HCT116 (cell line): ENCODE results near the gene TWF1. TPM values are rescaled to one million over a fixed set of nuclear protein-coding genes. Genes with fewer than 3 reads are reported as not detected.

Experiments used
- ATAC-seq: fragments of 200-7000 bp; cut with Tn5 transposase; 2 replicates; pipeline ENCODE4 v1.9.1; 2020; ENCODE audit warnings: mild to moderate bottlenecking, moderate library complexity
- BruUV-seq: library from RNA; stranded (reverse); fragments of 400-500 nt; replicated peaks from 2 replicates; lab custom pipeline; 2021; lab: Mats Ljungman, UMichigan
- CTCF ChIA-PET: fragments of 300-600 bp; sonication (Branson Sonifier 250); formaldehyde crosslinking; loops from one replicate; lab custom pipeline; 2021; ENCODE audit warnings: antibody characterized with exemption; lab: Charles Lee
- POLR2A ChIA-PET: fragments of 300-600, 350-600 bp; sonication (Branson Sonifier 250); formaldehyde crosslinking; loops from one replicate; lab custom pipeline; 2021; ENCODE audit warnings: antibody characterized with exemption; lab: Charles Lee
- RAD21 ChIA-PET, 2 experiments: fragments of 300-600 bp; sonication (Branson Sonifier 250); formaldehyde crosslinking; loops; one replicate each; lab custom pipeline; 2023; ENCODE audit warnings: low total read pairs in 2 of 2; ENCODE audit not compliant: uncharacterized antibody in 2 of 2, unreplicated experiment in 2 of 2, low non-redundant PET in 1 of 2; lab: Charles Lee
- DNase-seq: peaks from one replicate; pipeline ENCODE4 v3.0.0-alpha.2; 2010; ENCODE audit warnings: low read depth, low spot score
- H2AFZ ChIP-seq: fragments of 200-600 bp; shearing (Covaris generic), sonication (generic); 2 replicates; pipeline ENCODE4 v1.6.1; 2017; ENCODE audit warnings: low read depth, mixed run types, mixed read lengths, antibody characterized with exemption, low read length; ENCODE audit not compliant: poor library complexity, severe bottlenecking
- H3K27ac ChIP-seq: 2 replicates; pipeline ENCODE4 v1.5.1; 2012; ENCODE audit warnings: low read depth, low read length
- H3K27me3 ChIP-seq: fragments of 200-600 bp; sonication (generic); 2 replicates; pipeline ENCODE4 v1.6.1; 2016; ENCODE audit warnings: mixed run types, low read length, mixed read lengths; ENCODE audit not compliant: insufficient read depth
- H3K36me3 ChIP-seq, 2 experiments: fragments of 200-500 bp in 1 of 2; fragments of 200-600 bp in 1 of 2; sonication (Bioruptor generic) in 1 of 2; sonication (generic) in 1 of 2; 2 replicates each; pipeline versions ENCODE4 v1.5.1 to v1.6.1; 2014 to 2016; ENCODE audit warnings: low read length in 2 of 2, inconsistent platforms in 1 of 2, mixed read lengths in 1 of 2, mixed run types in 1 of 2; ENCODE audit not compliant: insufficient read depth in 2 of 2, control insufficient read depth in 1 of 2
- H3K4me1 ChIP-seq, 2 experiments: fragments of 200-600 bp in 1 of 2; sonication (generic) in 1 of 2; 2 replicates each; pipeline versions ENCODE4 v1.5.1 to v1.6.1; 2012 to 2017; ENCODE audit warnings: low read length in 2 of 2, inconsistent platforms in 1 of 2, mild to moderate bottlenecking in 1 of 2, mixed read lengths in 1 of 2, mixed run types in 1 of 2, moderate library complexity in 1 of 2; ENCODE audit not compliant: insufficient read depth in 2 of 2, control insufficient read depth in 1 of 2
- H3K4me2 ChIP-seq: fragments of 200-600 bp; sonication (generic); 2 replicates; pipeline ENCODE4 v1.6.1; 2017; ENCODE audit warnings: mixed run types, low read length, mixed read lengths
- H3K4me3 ChIP-seq, 2 experiments: fragments of 200-600 bp in 1 of 2; sonication (generic) in 1 of 2; replicated peaks in 1 of 2; 2 replicates each; pipeline ENCODE4 v1.5.1; 2011 to 2016; ENCODE audit warnings: low read length in 2 of 2, control low read depth in 1 of 2, low read depth in 1 of 2, mild to moderate bottlenecking in 1 of 2, mixed read lengths in 1 of 2, mixed run types in 1 of 2
- H3K79me2 ChIP-seq: fragments of 200-600 bp; sonication (generic); 2 replicates; pipeline ENCODE4 v1.6.1; 2017; ENCODE audit warnings: mild to moderate bottlenecking, mixed run types, low read length, moderate library complexity, mixed read lengths; ENCODE audit not compliant: insufficient read depth
- H3K9ac ChIP-seq: fragments of 200-600 bp; sonication (generic); 2 replicates; pipeline ENCODE4 v1.6.1; 2016; ENCODE audit warnings: low read length, mixed read lengths
- H3K9me2 ChIP-seq: fragments of 200-600 bp; sonication (generic), shearing (Covaris generic); 2 replicates; pipeline ENCODE4 v1.6.1; 2017; ENCODE audit warnings: mixed run types, mild to moderate bottlenecking, moderate library complexity; ENCODE audit not compliant: insufficient read depth
- H3K9me3 ChIP-seq, 2 experiments: fragments of 200-500 bp in 1 of 2; fragments of 200-600 bp in 1 of 2; sonication (Bioruptor generic) in 1 of 2; sonication (generic) in 1 of 2; 2 replicates each; pipeline ENCODE4 v1.6.1; 2014 to 2017; ENCODE audit warnings: low read length in 2 of 2, mixed read lengths in 2 of 2, inconsistent platforms in 1 of 2, low read depth in 1 of 2, mild to moderate bottlenecking in 1 of 2, mixed run types in 1 of 2, moderate library complexity in 1 of 2; ENCODE audit not compliant: control insufficient read depth in 1 of 2, insufficient read depth in 1 of 2
- H4K20me1 ChIP-seq: fragments of 200-600 bp; sonication (generic), shearing (Covaris generic); 2 replicates; pipeline ENCODE4 v1.6.1; 2017; ENCODE audit warnings: mixed run types, mild to moderate bottlenecking, moderate library complexity; ENCODE audit not compliant: insufficient read depth
- ATF3 ChIP-seq: IDR thresholded peaks from 2 replicates; pipeline ENCODE4 v1.6.1; 2012
- CBX3 ChIP-seq: IDR thresholded peaks from 2 replicates; pipeline ENCODE4 v1.6.1; 2012; ENCODE audit warnings: low read depth
- CTCF ChIP-seq, 3 experiments: fragments of 200-600 bp in 1 of 3; sonication (generic) in 1 of 3; IDR thresholded peaks in 2 of 3; conservative IDR thresholded peaks in 1 of 3; 2 replicates each; pipeline ENCODE4 v1.5.1; 2012 to 2017; ENCODE audit warnings: low read depth in 2 of 3, low read length in 2 of 3, antibody characterized with exemption in 1 of 3, borderline replicate concordance in 1 of 3, control low read depth in 1 of 3, mild to moderate bottlenecking in 1 of 3, mixed read lengths in 1 of 3, mixed run types in 1 of 3, moderate library complexity in 1 of 3; ENCODE audit not compliant: insufficient read depth in 1 of 3
- EGR1 ChIP-seq: IDR thresholded peaks from 2 replicates; pipeline ENCODE4 v1.6.1; 2012; ENCODE audit warnings: low read depth
- ELF1 ChIP-seq: IDR thresholded peaks from 2 replicates; pipeline ENCODE4 v1.6.1; 2012; ENCODE audit warnings: low read depth, borderline replicate concordance
- EZH2 ChIP-seq: fragments of 200-600 bp; sonication (generic); IDR thresholded peaks from 2 replicates; pipeline ENCODE4 v1.6.1; 2017; ENCODE audit warnings: antibody characterized with exemption, mixed run types
- EZH2phosphoT487 ChIP-seq: fragments of 200-600 bp; IDR thresholded peaks from 2 replicates; pipeline ENCODE4 v1.6.1; 2018; ENCODE audit warnings: antibody characterized with exemption, borderline replicate concordance
- FOSL1 ChIP-seq: IDR thresholded peaks from 2 replicates; pipeline ENCODE4 v1.6.1; 2012; ENCODE audit warnings: low read depth
- JUND ChIP-seq: IDR thresholded peaks from 2 replicates; pipeline ENCODE4 v1.6.1; 2012
- MAX ChIP-seq: IDR thresholded peaks from 2 replicates; pipeline ENCODE4 v1.6.1; 2012
- POLR2A ChIP-seq: IDR thresholded peaks from 2 replicates; pipeline ENCODE4 v1.7.0; 2011; ENCODE audit warnings: borderline replicate concordance; ENCODE audit not compliant: insufficient read depth, insufficient read length; ENCODE audit errors: extremely low read depth
- POLR2AphosphoS5 ChIP-seq: IDR thresholded peaks from 2 replicates; pipeline ENCODE4 v1.6.1; 2011; ENCODE audit warnings: mild to moderate bottlenecking, low read depth, low read length, moderate library complexity
- SIN3A ChIP-seq: IDR thresholded peaks from 2 replicates; pipeline ENCODE4 v1.6.1; 2012; ENCODE audit warnings: low read depth
- ZBTB33 ChIP-seq: IDR thresholded peaks from 2 replicates; pipeline ENCODE4 v1.6.1; 2011; ENCODE audit warnings: mild to moderate bottlenecking, low read length, moderate library complexity; ENCODE audit not compliant: insufficient replicate concordance; ENCODE audit errors: extremely low read depth
- intact Hi-C: fragments of 100-400 bp; cut with micrococcal nuclease; formaldehyde crosslinking; loops from 2 replicates; pipeline ENCODE4 v1.10.0; 2022
- total RNA-seq: library from RNA; stranded (reverse); gene quantifications from one replicate; pipeline ENCODE4 v1.2.1, GENCODE V29; 2021; ENCODE audit not compliant: unreplicated experiment

Gene TWF1
- total RNA-seq, 1 experiment from 2014 or later = 125 TPM

GRCh38 chr12:43758728-43759563 is 47.2 kb downstream of the TWF1 start, which contains the start of the genes IRAK4 and PUS7L (continued):
- no peak for TF ChIP-seq ATF3
- peak; percentile 63 for TF ChIP-seq ELF1
- no peak for TF ChIP-seq FOSL1
- 0 out of 2 replicates have a peak, but pooled peaks have one; percentile 15 for TF ChIP-seq CBX3
- peak; percentile 34; the same call in 1 of the 2 replicates for TF ChIP-seq SIN3A

GRCh38 chr12:43758247-43758727 is 47.8 kb downstream of the TWF1 start:
- Histone ChIP-seq H3K9ac (peak overlapping the region; percentile 76), H3K79me2 (peaks cover 9% of the 10 kb centered on the region), H3K4me2 (peak overlapping the region; percentile 86), H4K20me1 (no peaks in the 10 kb centered on the region), H3K36me3 (peaks cover 0 to 13% of the 10 kb centered on the region in 2 experiments; a peak in 1 of 4 replicates), H3K4me1 (peaks cover 6 to 18% of the 10 kb centered on the region in 2 experiments; a peak in 3 of 4 replicates), H3K9me3 (no peaks in the 10 kb centered on the region)
- BruUV-seq = TSS peak; percentile 79
- TF ChIP-seq EGR1 (peak; percentile 8; the same call in 1 of the 2 replicates), FOSL1 (no peak), EZH2phosphoT487 (no peak), POLR2A (peak; percentile 1), EZH2 (no peak), CTCF (IDR thresholded peaks at IDR 0.05 in 2 of 3, conservative IDR thresholded peaks at IDR 0.05 in 1 of 3; ENCODE audit: borderline replicate concordance in 1 of 3, insufficient read depth in 1 of 3, low read depth in 2 of 3, low read length in 2 of 3) (no peak), POLR2AphosphoS5 (no peak), JUND (no peak), ZBTB33 (no peak), SIN3A (no peak), MAX (peak; percentile 58)
- TF ChIP-seq, all 23 proteins: peak for 3
- intact Hi-C loops = loop anchor here (5.0 kb wide), 1 partner anchor 124 kb away; no protein-coding TSS in a partner anchor
- Histone ChIP-seq H3K27ac (peak overlapping the region; percentile 52), H2AFZ (no peak overlapping the region), H3K9me2 (no peaks in the 10 kb centered on the region), H3K27me3 (no peaks in the 10 kb centered on the region), H3K4me3 (peak overlapping the region; percentile 76 to 77)
- DNase-seq = no peak
- CTCF ChIA-PET = interaction anchor here (1.5 kb wide), 2 partner anchors 19 to 125 kb away, joined by 5 to 13 read pairs; no protein-coding TSS in a partner anchor
- POLR2A ChIA-PET = interaction anchor here (0.6 kb wide), 1 partner anchor 445 kb away, joined by 3 read pairs; no protein-coding TSS in a partner anchor
- peak; percentile 55 for ATAC-seq
- RAD21 ChIA-PET = no interaction called here
